Activated CD4-positive, CD25-positive, alpha-beta regulatory T cell treated with anti-CD3 and anti-CD28 coated beads, Interleukin-2, amount 50 U/mL, for 16 hours (primary cell): Measurements from ENCODE around the gene CMTM3.
A peak's percentile ranks its signal among the peaks of the same experiment; 100 is the strongest.
"Not testable (repeated sequence)": the region's sequence is repeated elsewhere in the genome, so short reads cannot be mapped to it uniquely, and the experiment has no call there.

Source experiments
- DNase-seq: peaks from one replicate; pipeline ENCODE4 v3.0.0-alpha.2; 2020; ENCODE audit warnings: low read depth, low spot score

Gene CMTM3

DNA sequence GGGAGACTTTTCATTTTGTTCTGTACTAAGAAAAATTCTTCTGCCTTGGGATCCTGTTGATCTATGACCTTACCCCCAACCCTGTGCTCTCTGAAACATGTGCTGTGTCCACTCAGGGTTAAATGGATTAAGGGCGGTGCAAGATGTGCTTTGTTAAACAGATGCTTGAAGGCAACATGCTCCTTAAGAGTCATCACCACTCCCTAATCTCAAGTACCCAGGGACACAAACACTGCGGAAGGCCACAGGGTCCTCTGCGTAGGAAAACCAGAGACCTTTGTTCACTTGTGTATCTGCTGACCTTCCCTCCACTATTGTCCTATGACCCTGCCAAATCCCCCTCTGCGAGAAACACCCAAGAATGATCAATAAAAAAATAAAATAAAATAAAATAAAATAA is 27.1 kb downstream of the CMTM3 start:
- DNase-seq = not testable (repeated sequence)

DNA sequence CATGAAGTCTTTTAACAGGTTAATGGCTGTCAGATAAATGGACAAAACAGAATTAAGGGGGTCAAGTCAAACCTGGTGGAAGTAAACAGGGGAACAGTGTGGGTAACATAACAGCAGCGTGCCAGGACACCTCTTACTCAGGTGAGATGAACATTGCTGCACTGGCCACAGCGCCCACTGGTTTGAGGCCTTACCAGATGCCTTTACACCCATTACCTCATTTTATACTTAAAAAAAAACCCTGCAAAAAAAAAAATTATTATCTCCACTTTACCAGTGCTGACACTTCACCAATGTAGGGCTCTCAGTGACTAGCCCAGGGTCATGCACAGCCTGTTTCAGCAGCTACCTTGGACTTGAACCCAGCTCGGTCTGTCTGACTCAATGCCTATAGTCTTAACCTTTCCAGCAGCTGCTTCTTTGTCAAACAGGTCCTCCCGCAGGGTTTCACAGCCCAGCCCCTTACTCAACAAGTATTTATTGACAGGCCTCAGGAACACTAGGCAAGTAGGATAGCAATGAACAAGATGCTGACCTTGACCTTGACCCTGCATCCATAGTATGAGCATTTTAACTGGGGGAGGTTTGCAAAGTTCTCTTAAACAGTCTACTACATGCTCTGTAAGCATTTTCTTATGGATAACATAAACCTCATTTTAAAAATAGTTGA is 30.2 kb downstream of the CMTM3 start:
- no peak for DNase-seq

DNA sequence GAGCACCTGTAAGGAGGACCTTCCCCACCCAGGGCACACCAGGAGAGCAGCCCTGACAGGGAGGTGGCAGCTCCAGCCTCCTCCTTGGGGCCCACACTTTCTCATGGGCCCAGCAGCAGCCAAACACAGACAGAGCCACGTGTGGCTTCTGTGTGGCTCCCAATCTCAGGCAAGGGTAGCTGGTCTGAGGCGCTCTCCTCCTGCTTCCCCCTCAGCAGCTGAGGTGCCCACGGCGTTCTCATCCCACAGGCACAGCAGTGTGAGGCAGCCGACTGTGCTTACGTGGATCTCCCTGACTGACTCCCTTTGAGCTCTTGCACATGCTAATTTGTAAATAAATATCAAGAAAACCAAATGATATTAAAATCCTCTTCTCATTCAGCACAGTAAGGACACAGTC is 30.9 kb downstream of the CMTM3 start:
- DNase-seq = no peak

DNA sequence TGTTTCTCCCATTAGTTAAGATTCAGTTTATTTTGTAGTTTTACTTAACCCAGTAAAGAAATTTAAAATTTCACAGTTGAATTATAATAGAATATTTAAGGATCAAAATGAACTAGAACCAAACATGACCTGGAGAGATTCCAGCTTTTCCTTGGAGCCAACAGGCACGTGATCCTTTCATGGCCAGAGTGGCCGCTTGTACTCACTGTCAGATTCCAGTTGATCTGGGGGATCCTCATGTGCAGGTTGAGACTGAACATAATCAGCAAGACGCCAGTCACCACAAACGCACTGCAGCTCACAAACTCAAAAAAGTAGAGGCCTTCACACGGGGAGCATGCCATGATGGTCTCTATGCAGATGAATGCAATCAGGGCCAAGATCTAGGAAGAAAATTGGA is 31.7 kb downstream of the CMTM3 start:
- DNase-seq = no peak

DNA sequence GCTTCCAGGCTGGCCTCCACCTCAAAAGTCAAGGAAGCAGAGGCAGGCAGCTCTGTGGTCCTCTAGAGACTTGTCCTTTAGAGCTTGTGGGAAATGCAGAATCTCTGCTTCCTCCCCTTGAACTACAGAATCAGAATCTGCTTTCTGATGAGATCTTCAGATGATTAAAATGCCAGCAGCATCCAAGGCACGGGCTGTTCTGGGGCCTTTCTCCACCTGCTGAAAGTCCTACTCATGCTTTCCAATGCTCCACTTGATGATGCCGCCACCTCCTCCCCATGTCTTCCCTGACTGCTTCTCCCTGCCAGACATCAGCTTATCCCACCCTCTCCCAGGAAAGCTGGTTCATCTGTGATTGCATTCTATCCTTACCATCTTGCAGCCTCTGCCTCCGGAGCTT is 33.3 kb downstream of the CMTM3 start:
- DNase-seq = no peak

- no peak for DNase-seq
These were observed 34.8 kb downstream of the CMTM3 start for GRCh38 chr16:66639091-66639885.

DNA sequence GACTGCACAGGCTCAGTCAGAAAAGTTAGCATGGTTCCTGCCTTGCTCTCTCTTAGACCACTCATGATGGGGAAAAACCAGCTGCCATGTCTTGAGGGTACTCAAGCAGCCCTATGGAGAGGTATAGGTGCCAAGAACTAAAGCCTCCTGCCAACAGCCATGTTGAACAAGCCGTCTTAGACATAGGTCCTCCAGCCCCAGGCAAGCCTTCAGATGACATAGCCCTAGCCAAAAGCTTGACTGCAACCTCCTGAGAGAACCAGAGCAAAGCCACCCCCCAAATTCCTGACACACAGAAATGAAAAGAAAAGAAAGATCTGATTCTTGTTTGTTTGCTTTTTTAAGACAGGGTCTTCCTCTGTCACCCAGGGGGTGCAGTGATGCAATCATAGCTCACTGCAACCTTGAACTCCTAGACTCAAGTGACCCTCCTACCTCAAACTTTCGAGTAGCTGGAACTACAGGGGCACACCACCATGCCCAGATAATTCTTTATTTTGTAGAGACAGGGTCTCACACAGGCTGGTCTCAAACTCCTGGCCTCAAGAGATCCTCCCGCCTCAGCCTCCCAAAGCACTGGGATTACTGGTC is 36.3 kb downstream of the CMTM3 start:
- no peak for DNase-seq

DNA sequence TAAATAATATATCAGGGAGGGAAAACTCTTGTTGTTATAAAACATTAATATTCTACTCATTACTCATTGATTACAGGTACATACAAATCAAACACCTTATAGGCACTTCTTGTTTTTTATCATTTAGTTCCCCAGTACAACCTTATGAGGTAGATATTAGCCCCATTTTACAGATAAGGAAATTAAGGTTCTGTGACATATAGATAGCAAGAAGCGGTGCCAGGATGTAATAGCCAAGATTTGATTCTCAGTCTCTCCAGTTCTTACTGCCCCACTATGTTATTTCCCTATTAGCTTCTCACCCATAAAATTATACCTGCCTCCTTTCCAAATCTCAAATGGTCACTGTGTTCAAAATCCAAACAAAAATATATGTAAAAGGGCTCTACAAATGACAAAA is 36.9 kb downstream of the CMTM3 start:
- DNase-seq = no peak

DNA sequence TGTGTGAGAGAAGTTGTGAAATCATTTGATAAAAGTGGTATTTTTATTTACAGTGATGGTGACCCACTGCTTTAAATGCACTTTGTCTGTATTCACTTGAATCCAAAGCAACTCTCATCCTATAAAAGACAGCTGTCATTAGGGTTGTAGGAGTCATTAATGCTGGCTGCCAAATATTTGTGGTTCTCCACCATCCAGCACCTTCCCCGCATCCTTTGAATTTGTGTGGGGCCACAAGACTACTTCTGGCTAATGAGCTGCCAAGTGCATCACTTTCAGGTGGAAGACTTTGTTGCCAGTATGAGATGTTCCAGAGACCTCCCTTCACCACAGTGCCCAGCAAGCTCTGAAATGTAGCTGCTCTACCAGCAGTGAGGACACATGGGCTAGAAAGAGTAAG is 43.4 kb downstream of the CMTM3 start:
- DNase-seq = no peak

- no peak for DNase-seq
These were observed 44.7 kb downstream of the CMTM3 start for GRCh38 chr16:66649167-66649566.

GRCh38 chr16:66649636-66650205 is 45.2 kb downstream of the CMTM3 start:
- no peak for DNase-seq

DNA sequence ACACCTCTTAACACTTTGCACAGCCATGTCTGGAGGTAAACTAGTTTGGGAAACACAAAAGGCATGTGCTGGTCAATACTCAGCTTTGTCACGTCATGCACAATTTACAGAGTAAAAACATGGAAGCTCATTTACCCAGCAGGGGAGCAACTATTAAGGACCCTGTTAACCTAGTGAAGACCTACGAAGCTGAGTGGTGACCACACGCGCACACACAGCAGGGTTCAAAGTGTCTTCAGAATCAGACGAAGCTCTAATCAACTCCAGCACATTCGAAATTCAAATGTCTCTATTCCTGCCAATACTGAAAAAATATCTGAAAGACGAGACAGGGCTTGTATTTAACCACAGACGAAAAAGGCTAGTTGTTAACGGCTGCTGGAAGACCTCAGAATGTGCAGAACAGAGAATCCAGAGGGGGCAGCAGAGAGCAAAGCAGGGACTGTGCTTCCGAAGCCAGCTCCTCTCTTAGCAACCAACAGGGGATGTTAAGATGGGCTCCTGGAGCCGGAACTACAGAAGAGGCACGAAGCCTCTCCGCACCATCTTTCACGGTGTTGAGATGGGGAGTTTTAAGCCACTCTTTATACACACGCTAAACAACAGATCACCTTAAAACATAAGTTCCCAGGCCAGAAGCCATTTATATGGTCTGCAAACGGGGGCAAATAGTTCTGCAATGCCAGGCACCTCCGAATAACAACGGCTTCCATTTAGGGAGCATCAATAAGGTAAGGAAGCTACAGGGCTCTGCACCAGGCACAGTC is 46.4 kb downstream of the CMTM3 start:
- DNase-seq = peak; percentile 48

GRCh38 chr16:66651474-66651765 is 46.9 kb downstream of the CMTM3 start:
- DNase-seq = no peak

GRCh38 chr16:66651965-66652364 is 47.5 kb downstream of the CMTM3 start:
- DNase-seq = no peak

DNA sequence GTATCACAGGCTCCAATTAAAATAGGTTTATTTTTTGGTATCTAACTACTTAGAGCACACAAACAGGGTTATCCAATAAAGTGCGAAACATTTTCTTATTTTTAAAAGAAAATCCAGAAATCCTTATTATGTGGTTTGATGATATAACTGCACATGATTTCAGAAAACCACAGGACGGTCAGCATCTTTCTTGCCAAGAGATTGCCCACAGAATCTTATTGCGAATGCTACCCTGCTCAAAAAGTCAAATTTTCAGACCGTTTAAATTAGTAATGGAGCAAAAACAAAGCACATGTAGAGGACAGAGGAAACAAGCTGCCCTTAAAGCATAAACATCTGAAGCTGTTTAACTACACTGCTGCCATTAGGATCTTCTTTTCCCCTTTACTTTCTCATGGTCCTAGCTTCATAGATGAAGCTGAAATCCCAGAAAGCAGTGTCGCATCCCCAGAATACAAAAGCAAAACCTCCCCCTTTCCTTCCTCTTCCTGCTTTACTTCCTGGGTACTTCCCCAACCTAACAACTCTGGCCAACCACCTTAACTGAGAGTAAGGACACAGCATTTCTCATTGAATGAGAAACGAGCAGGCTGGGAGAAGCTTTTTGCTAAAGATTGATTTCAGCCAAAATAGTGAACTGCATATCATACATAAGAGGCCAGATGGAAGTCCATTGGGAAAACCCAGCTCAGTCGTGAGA is 48.3 kb downstream of the CMTM3 start:
- no peak for DNase-seq

DNA sequence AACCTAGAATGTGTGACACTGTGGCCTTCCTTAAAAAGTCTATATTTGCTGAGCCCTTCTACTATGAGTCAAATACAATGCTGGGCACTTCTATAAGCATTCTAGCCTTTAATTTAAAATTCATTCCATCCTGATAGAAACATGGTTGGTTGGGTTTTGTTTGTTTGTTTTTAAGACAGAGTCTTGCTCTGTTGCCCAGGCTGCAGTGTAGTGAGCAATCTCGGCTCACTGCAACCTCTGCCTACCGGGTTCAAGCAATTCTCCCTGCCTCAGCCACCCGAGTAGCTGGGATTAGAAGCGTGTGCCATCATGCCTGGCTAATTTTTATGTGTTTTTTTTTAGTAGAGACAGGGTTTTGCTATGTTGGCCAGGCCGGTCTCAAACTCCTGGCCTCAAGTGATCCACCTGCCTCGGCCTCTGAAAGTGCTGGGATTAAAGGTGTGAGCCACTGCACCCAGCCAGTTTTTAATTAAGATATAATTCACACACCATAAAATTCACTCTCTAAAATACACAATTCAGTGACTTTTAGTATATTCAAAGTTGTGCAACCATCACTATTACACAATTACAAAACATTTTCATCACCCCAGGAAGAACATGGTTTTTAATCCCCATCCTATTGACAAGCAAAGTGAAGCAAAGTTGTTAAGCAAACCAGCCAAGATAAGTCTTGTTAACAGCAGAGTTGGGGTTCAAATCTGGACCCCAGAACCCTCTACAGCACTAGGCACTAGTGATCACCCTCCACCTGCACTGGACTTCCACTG is 49.3 kb downstream of the CMTM3 start:
- DNase-seq = no peak

- DNase-seq = no peak
These were observed 52.0 kb downstream of the CMTM3 start for GRCh38 chr16:66656547-66656946.

DNA sequence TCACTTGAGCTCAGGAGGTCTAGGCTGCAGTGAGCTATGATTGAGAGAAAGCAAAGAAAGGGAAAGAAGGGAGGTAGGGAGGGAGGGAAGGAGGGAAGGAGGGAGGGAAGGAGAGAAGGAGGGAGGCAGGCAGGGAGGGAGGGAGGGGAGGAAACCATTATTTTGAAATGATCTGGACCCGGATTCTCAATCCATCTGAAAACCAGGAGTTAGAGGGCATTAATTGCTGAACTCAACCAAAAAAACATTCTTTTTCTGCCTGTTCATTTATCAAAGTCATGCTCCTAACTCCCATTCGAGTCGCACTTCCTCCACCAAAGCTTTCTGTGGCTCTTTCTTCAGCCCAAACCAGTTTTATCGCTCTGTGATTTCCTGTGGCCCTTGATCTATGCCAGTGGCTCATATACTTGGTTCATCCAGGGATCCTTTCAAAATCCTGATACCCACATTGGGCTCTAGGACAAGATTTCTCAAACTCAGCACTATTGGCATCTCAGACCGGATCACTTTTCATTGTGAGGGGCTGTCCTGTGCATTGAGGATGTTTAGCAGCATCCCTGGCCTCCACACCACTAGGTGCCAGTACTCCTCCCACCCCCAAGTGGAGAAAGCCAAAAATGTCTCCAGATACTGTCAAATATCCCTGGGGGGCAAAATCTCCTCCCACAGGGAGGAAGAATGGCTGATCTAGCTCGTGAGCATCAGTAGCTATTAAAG is 53.8 kb downstream of the CMTM3 start:
- DNase-seq = no peak

GRCh38 chr16:66658860-66659190 is 54.3 kb downstream of the CMTM3 start:
- DNase-seq = no peak
